Measurements from ENCODE around the gene DNAI7.

The DNAI7 gene, protein sequence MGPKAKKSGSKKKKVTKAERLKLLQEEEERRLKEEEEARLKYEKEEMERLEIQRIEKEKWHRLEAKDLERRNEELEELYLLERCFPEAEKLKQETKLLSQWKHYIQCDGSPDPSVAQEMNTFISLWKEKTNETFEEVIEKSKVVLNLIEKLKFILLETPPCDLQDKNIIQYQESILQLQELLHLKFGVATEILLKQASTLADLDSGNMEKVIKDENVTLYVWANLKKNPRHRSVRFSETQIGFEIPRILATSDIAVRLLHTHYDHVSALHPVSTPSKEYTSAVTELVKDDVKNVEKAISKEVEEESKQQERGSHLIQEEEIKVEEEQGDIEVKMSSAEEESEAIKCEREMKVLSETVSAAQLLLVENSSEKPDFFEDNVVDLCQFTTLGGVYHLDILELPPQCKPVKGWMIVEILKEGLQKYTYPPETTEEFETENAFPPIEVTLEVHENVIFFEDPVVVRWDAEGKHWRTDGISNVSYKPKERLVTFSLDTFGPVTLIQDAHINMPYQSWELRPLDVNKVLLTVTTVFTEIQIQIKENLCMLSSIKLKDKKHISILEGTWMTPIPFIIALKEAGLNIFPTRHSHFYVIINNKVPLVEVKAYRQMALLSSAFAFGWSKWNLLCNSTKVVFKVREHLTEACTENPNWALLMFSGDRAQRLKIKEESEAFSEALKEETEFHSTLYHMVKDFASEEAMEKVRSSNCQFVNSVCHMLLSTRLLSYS

DNA sequence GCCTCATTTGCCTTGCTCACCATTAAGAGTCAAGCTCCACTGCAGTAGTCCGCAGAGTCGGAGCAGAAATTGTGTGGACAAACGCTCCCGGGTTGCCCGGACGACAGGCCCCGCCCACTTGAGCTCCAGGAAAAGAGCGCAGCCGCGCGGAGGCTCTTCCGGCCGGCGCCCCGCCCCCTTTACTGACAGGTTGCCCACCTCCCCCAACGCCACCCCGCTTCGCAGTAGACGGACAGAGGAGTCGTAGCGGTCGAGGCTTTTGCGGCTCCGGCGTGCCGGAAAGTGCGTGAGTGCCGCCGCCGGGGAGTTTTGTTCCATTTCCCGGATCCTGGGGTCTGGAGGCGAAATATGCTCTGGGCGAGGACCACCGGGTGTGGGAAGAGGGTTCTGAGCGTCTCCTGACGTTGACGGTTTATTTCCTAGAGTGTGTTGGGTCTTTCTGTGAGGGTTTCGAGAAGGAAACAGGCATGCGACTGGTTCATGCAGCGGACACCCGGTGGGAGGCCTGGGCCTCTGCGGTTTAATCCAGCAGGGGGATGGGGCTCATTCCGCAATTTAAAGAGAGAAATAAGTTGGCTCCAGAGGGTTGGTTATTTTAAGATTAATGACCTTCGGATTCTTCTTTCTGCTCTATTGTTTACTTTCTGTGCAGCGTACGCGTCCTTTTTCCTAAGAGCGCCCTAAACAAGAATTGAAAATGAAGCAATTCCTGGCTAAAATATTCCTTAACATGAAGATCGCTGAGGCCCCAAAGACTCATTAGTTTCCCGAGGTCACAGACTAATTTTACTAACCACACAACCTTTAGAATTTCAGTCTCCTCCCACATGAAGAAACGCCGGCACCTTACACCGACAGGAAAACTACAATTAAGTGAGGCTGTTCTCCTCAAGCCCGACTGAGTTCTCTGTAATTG, at the start of gene DNAI7, which contains the start of gene ETFRF1:
TSS of gene DNAI7 (minus strand) at position 105 of the 916 bp plus-strand sequence. CDS start at position 23, 82 bp downstream.
TSS of gene ETFRF1 (plus strand) at position 182 of the 916 bp plus-strand sequence. CDS start 8,720 bp downstream, outside the sequence.
- H3K9me3 Mint-ChIP-seq: no peaks in the 10 kb centered on the region

DNA sequence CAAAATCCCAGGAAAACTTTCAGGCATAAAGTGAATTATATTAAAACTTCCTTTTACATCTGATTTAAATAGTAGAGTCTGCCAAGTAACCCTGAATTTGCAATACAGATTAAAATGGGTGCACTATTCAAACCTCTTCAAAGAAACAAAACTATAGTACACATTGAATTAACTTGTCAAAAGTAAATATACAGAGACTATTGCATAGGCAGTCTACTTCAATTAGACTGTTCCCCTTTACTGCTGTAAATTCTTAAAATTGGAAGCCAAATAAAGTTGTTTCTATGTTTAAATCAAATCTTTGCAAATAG, 48.7 kb upstream of the DNAI7 start:
- Mint-ChIP-seq H3K9me3 (no peaks in the 10 kb centered on the region), H3K4me1 (peaks cover 28% of the 10 kb centered on the region), H3K36me3 (peaks cover 78% of the 10 kb centered on the region), H3K27ac (no peak overlapping the region), H3K4me3 (no peak overlapping the region)
- ATAC-seq (no peak), DNase-seq (ENCODE audit: low spot score in 2 of 2) (no peak)

More for the DNA sequence above, at the start of gene DNAI7, which contains the start of gene ETFRF1:
- peak within 1 kb of the TSS; percentile 98 for H3K27ac Mint-ChIP-seq
- H3K4me1 Mint-ChIP-seq: peaks cover 20% of the 10 kb centered on the region
- ATAC-seq: peak; percentile 96
- DNase-seq (ENCODE audit: low spot score in 2 of 2): peak; percentile 91 to 98
- H3K4me3 Mint-ChIP-seq: peak within 1 kb of the TSS; percentile 95
- peaks cover 11% of the 10 kb centered on the region for H3K36me3 Mint-ChIP-seq

DNA sequence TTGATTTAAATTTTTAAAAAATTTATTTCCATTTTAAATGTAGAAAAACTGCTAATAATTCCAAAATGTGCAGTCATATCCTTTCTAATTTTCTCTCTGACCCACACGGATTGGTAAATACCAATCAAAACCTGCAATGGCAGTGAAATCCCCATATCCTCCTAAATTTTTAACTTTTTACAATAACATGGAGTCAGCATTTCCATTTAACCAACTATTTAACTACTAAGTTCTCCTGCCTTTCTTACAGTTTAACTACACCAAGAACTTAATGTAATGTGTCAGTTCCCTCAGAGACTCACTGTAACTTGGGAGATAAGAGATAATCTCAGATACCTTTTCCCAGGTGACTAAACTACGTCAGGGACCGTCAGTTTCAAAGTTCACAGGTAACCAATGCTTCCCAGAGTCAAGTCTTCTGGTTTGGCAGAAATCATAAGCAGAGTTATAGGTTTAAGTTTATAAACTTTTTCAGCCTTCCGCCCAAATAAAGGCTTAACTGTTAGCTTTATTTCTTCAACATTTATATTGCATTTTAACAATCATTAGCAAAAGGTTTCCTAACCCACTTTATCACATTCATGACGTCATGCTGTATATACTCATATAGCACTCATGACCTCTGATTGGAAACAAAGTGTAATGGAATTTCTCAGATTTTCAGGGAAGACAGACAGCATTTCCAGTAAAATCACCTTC, 48.2 kb upstream of the DNAI7 start:
- peaks cover 28% of the 10 kb centered on the region for H3K4me1 Mint-ChIP-seq
- H3K36me3 Mint-ChIP-seq: peaks cover 76% of the 10 kb centered on the region
- no peak overlapping the region for H3K4me3 Mint-ChIP-seq
- DNase-seq (ENCODE audit: low spot score in 2 of 2) (no peak), ATAC-seq (no peak)
- no peak overlapping the region for H3K27ac Mint-ChIP-seq
- H3K9me3 Mint-ChIP-seq: no peaks in the 10 kb centered on the region

DNA sequence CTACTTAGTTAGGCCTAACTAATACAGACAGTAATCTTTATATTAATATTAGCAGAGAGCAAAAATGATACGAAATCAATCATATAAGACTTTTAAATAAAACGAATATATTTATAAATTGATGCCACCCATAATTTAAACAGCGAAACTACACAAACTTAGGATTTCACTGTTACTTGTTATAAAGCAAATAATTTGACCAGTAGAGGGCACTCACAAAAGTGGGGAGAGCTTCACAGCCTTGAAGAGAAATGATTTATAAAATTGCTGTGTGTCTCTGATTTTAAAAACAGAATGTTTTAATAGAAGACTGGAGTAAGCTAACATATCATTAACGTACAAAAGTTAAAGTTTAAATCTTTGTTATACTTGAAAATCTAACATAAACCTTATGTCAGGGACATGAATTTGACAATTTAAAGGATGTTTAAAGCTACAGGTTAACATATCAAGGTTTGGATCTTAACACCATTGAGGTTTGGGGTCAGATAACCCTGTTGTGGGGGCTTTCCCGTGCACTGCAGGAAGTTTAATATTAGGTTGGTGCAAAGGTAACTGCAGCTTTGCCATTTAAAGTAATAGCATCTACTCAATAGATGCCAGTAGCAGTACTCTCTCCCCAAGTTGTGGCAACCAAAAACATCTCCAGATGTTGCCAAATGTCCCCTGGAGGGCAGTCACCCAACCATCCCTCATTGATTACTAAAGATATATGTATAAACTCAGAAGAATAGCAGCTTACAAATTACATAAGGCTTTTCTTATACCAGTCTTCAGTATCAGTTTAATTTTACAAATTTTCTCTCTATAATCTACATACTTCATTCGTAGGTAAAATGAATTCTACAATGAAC, 46.4 kb upstream of the DNAI7 start:
- DNase-seq (ENCODE audit: low spot score in 2 of 2) (no peak), ATAC-seq (peak; percentile 60)
- H3K4me3 Mint-ChIP-seq: no peak overlapping the region
- H3K27ac Mint-ChIP-seq: no peak overlapping the region
- no peaks in the 10 kb centered on the region for H3K9me3 Mint-ChIP-seq
- peaks cover 91% of the 10 kb centered on the region for H3K36me3 Mint-ChIP-seq
- H3K4me1 Mint-ChIP-seq: peaks cover 33% of the 10 kb centered on the region

DNA sequence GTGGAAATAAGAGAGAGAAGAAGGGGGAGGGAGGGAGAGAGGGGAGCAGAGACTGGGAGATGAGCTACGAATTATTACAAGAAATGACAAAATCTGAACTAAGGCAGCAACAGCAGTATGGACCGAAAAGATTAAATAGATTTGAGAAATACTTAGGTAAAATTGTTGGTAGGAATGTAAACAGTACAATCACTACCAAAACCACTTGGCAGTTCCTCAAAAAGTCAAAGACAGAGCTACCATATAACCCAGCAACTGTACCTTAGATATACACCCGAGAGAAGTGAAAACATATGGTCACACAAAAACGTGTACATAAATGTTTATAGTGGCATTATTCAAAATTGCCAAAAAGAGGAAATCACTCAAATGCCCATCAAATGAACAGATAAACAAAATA, 41.7 kb upstream of the DNAI7 start:
- H3K4me3 Mint-ChIP-seq: no peak overlapping the region
- no peak for ATAC-seq
- H3K4me1 Mint-ChIP-seq: peaks cover 24% of the 10 kb centered on the region
- peaks cover 83% of the 10 kb centered on the region for H3K36me3 Mint-ChIP-seq
- peak overlapping the region; percentile 75 for H3K27ac Mint-ChIP-seq
- no peak for DNase-seq (ENCODE audit: low spot score in 2 of 2)
- no peaks in the 10 kb centered on the region for H3K9me3 Mint-ChIP-seq

DNA sequence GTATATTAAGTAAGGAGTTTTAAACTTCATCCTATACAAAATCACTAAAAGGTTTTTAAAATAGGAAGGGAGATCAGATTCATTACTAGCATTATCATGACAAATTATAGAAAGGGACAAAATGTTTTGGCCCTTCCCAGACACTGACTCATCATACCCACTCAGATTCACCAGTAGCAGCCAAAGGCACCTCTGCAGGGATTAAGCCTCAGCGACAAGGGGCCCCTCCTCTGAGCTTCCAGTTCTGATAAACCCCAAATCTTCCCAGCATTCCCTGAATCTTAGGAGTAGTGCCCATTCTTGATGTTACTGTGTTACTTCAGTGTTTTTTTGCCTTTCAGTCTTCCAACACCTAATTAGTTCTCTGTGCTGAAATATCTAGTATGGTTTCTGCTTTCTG, 41.2 kb upstream of the DNAI7 start:
- peaks cover 87% of the 10 kb centered on the region for H3K36me3 Mint-ChIP-seq
- H3K27ac Mint-ChIP-seq: peak overlapping the region; percentile 75
- H3K4me3 Mint-ChIP-seq: no peak overlapping the region
- ATAC-seq (no peak), DNase-seq (ENCODE audit: low spot score in 2 of 2) (no peak)
- no peaks in the 10 kb centered on the region for H3K9me3 Mint-ChIP-seq
- H3K4me1 Mint-ChIP-seq: peaks cover 19% of the 10 kb centered on the region

DNA sequence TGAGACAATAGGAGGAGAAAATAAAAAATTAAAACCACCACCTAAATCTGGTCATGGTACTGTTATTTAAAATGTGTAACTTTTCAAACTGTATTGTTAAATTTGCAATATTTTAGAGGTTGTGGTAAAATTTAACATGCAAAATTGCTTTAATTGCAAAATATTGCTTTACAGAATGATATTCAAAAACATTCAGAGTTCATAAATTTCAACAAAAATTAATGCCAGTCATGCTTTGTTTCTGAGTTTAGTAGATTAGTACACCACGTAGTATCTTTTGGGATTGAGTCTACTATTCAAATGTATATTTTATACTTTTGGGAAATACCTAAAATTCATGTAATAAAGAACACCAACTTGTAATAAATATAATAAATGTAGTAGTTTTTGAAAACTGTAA, 18.4 kb upstream of the DNAI7 start:
- no peaks in the 10 kb centered on the region for H3K4me1 Mint-ChIP-seq
- H3K4me3 Mint-ChIP-seq: no peak overlapping the region
- no peak for DNase-seq (ENCODE audit: low spot score in 2 of 2)
- H3K36me3 Mint-ChIP-seq: peaks cover 30% of the 10 kb centered on the region
- H3K27ac Mint-ChIP-seq: no peak overlapping the region
- no peak for ATAC-seq
- no peaks in the 10 kb centered on the region for H3K9me3 Mint-ChIP-seq

DNA sequence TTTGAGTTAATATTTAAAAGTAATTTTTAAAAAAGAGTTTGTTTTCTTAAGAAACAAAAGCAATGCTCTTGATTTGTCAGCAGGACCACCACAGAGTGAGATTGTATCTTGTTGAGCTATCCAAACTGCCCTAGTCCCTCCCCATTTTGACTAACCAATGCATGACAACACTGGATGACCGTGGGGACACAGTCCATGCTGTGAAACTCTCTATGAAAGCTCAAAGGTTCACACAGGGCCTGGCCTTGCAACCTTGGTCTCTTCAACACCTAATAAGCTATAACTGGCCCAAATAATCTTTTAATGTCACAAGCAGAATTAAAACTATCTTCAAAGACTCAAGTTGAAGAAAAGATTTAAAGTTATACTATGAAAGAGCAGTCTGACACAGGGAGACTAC, 13.6 kb upstream of the DNAI7 start:
- Mint-ChIP-seq H3K4me3 (no peak overlapping the region), H3K9me3 (no peaks in the 10 kb centered on the region), H3K4me1 (no peaks in the 10 kb centered on the region), H3K36me3 (peaks cover 48% of the 10 kb centered on the region), H3K27ac (no peak overlapping the region)
- ATAC-seq (no peak), DNase-seq (ENCODE audit: low spot score in 2 of 2) (no peak)

DNA sequence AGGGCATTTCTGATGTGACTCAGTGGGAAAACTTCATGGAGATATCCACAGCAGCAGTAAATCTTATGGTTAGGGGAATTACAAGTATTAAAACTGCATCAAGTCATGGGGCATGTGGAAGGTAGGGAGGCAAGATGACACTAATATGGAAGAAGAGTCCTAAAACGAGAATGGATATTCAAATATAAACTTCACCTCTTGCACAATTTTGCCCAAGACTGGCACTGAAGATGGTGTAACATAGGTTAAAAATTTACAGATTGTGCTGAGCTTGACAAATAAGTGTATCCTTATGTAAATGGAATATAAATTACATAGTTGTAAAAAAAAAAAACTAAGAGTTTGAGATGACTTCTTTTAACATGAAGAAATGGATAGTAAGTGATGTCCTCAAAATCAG, 12.9 kb upstream of the DNAI7 start:
- no peaks in the 10 kb centered on the region for H3K4me1 Mint-ChIP-seq
- ATAC-seq (no peak), DNase-seq (ENCODE audit: low spot score in 2 of 2) (no peak)
- peaks cover 48% of the 10 kb centered on the region for H3K36me3 Mint-ChIP-seq
- H3K4me3 Mint-ChIP-seq: no peak overlapping the region
- H3K9me3 Mint-ChIP-seq: no peaks in the 10 kb centered on the region
- no peak overlapping the region for H3K27ac Mint-ChIP-seq

DNA sequence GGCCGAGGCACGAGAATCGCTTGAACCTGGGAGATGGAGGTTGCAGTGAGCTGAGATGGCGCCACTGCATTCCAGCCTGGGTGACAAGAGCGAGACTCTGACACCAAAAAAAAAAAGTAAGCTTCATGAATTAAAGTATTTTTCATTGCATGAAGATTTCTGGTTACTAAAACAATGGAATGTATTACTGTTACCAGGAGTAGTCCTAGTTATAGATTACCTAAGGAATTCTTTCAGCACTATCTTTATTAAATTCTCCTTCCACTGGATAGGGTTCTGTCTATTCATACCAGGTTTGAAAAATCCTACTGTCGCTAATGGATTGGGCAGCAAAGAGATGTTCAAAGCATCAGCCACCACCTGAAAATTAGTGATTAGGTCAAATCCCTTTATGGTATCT, 12.5 kb upstream of the DNAI7 start:
- no peak overlapping the region for H3K27ac Mint-ChIP-seq
- no peak overlapping the region for H3K4me3 Mint-ChIP-seq
- no peaks in the 10 kb centered on the region for H3K9me3 Mint-ChIP-seq
- H3K36me3 Mint-ChIP-seq: peaks cover 48% of the 10 kb centered on the region
- no peaks in the 10 kb centered on the region for H3K4me1 Mint-ChIP-seq
- ATAC-seq: no peak
- DNase-seq (ENCODE audit: low spot score in 2 of 2): no peak

DNA sequence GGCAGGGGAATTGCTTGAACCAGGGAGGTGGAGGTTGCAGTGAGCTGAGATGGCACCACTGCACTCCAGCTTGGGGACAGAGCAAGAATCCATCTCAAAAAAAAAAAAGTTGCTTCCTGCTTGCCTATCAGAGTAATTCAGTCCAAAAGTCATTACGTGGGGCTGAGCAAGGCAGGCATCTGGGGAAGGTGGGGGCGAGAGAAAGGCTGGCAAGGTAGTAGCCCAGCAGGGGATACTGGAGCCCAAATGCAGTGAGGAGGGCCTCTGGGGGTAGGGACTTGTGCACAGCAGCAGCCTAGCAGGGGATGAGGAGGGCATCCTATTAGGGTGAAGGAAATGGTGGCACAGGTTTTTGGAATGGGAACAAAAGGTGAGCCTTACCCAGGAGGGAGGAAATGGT, 7.2 kb upstream of the DNAI7 start:
- DNase-seq (ENCODE audit: low spot score in 2 of 2) (no peak), ATAC-seq (no peak)
- Mint-ChIP-seq H3K9me3 (no peaks in the 10 kb centered on the region), H3K27ac (peak overlapping the region; percentile 14), H3K4me1 (no peaks in the 10 kb centered on the region), H3K36me3 (peaks cover 18% of the 10 kb centered on the region), H3K4me3 (no peak overlapping the region)

DNA sequence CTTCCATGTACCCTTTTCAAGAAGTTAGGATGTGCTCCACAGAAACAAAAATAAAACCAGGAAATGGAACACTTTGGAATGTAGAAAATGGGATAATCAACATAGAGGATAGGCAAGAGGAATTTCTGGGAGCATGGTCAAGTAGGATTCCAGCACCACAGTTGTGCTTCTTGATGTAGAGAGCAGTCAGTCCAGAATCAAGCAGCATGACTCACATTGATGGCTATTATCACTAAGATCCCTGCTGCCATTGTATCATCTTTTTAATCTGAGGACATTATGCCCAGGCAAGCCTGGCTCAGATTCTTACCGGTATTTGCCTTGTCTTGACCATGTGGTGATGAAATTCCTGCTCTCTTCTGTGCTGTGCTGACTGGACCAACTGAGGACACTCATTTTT, 5.7 kb upstream of the DNAI7 start:
- Mint-ChIP-seq H3K9me3 (no peaks in the 10 kb centered on the region), H3K27ac (peak overlapping the region; percentile 22), H3K4me3 (no peak overlapping the region), H3K36me3 (peaks cover 5% of the 10 kb centered on the region), H3K4me1 (peaks cover 5% of the 10 kb centered on the region)
- no peak for ATAC-seq
- DNase-seq (ENCODE audit: low spot score in 2 of 2): no peak

DNA sequence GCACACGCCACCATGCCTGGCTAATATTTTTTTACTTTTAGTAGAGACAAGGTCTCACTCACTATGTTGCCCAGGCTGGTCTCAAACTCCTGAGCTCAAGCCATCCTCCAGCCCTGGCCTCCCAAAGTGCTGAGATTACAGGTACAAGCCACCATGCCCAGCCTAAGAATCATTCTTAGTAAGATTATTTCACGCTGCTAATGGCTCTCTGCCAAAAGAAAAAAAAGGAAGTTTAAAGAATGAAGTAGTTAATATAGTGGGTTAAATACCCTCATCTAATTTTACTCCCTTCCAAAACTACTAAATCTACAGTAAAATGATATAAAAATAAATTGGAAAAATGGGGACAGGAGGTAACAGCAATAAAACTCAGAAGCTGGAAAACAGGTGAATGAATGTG, 2.6 kb upstream of the DNAI7 start:
- H3K27ac Mint-ChIP-seq: no peak overlapping the region
- no peak overlapping the region for H3K4me3 Mint-ChIP-seq
- H3K4me1 Mint-ChIP-seq: peaks cover 20% of the 10 kb centered on the region
- DNase-seq (ENCODE audit: low spot score in 2 of 2) (no peak), ATAC-seq (no peak)
- peaks cover 11% of the 10 kb centered on the region for H3K36me3 Mint-ChIP-seq
- no peaks in the 10 kb centered on the region for H3K9me3 Mint-ChIP-seq

DNA sequence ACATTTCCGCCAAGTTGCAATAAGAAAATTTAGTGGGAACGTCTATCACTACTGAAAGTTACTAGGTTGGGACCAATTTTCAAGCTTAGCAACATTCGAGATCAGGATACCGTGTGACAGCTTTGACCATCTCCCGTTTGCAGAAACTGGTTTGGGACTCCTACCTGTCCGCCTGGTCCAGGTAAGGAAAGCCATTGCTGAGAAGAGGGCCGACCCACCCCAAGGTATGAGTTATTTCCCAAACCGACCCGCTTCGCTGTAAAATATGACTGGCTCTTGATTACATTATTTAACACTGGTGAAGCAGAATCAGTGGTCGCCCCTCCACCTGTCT, 271 bp downstream of the DNAI7 start:
- DNase-seq (ENCODE audit: low spot score in 2 of 2) (no peak), ATAC-seq (no peak)
- H3K27ac Mint-ChIP-seq: peak overlapping the region; percentile 98
- no peaks in the 10 kb centered on the region for H3K9me3 Mint-ChIP-seq
- peak overlapping the region; percentile 95 for H3K4me3 Mint-ChIP-seq
- H3K4me1 Mint-ChIP-seq: peaks cover 20% of the 10 kb centered on the region
- peaks cover 11% of the 10 kb centered on the region for H3K36me3 Mint-ChIP-seq

Data from stimulated activated effector memory CD8-positive, alpha-beta T cell treated with anti-CD3 and anti-CD28 coated beads, Interleukin-12 subunit alpha, Interleukin-12 subunit beta, amount 100 ng/mL, for 72 hours (primary cell).